Measurements from ENCODE around the gene MTIF2.
A peak's percentile ranks its signal among the peaks of the same experiment; 100 is the strongest.
"Not testable (repeated sequence)": the region's sequence is repeated elsewhere in the genome, so short reads cannot be mapped to it uniquely, and the experiment has no call there.

Gene MTIF2

DNA sequence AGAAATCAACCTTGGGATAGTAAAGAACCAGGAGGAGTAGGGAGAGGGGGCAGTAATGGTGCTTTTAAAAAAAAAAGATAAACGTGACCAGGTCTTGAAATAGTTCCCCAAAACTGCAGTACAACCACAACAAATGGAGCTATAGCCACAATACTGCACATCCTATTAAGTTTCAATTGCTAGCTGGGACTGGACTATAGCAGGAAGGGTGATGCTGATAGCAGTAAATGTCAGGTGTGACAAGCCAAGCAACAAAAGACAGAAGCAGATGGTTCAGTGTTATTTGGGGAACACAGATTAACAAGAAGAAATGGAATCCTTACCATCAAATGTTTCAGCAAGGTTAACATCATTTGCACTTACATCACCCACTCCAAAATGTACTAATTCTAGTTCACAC is 26.4 kb downstream of the MTIF2 start:
- TF ChIP-seq CTCF (IDR thresholded peaks at IDR 0.05; ENCODE audit: low read depth, low read length, missing control alignments) = no peak
- in situ Hi-C loops (cut with HindIII; ENCODE audit: low pct_ligation_motif_present, low sequenced_read_pairs) = no loop called here

DNA sequence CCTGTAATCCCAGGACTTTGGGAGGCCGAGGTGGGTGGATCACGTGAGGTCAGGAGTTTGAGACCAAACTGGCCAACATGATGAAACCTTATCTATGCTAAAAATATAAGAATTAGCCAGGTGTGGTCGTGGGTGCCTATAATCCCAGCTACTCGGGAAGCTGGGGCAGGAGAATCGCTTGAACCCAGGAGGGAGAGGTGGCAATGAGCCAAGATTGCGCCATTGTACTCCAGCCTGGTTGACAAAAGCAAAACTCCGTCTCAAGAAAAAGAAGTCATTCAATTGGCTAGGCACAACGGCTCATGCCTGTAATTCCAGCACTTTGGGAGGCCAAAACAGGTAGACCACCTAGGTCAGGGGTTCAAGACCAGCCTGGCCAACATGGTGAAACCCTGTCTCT is 27.4 kb downstream of the MTIF2 start:
- H3K27me3 ChIP-seq (replicated peaks); H3K27ac ChIP-seq; H3K36me3 ChIP-seq (replicated peaks); DNase-seq; in situ Hi-C loops (cut with HindIII; ENCODE audit: low pct_ligation_motif_present, low sequenced_read_pairs); H3K4me3 ChIP-seq (ENCODE audit: low read depth, low read length): not testable (repeated sequence)

More for the DNA sequence above, 26.4 kb downstream of the MTIF2 start:
- Histone ChIP-seq H3K4me3 (ENCODE audit: low read depth, low read length) (no peak overlapping the region), H3K36me3 (replicated peaks) (peaks cover 13% of the 10 kb centered on the region), H3K27ac (no peak overlapping the region), H3K27me3 (replicated peaks) (no peaks in the 10 kb centered on the region)
- no peak for DNase-seq

GRCh38 chr2:55239656-55240222 is 29.3 kb downstream of the MTIF2 start:
- no peak overlapping the region for H3K27ac ChIP-seq
- peaks cover 23% of the 10 kb centered on the region for H3K36me3 ChIP-seq (replicated peaks)
- no peak overlapping the region for H3K4me3 ChIP-seq (ENCODE audit: low read depth, low read length)
- in situ Hi-C loops (cut with HindIII; ENCODE audit: low pct_ligation_motif_present, low sequenced_read_pairs) = no loop called here
- H3K27me3 ChIP-seq (replicated peaks) = no peaks in the 10 kb centered on the region
- TF ChIP-seq CTCF (IDR thresholded peaks at IDR 0.05; ENCODE audit: low read depth, low read length, missing control alignments) = no peak
- DNase-seq = no peak

GRCh38 chr2:55236992-55237543 is 32.0 kb downstream of the MTIF2 start:
- no peaks in the 10 kb centered on the region for H3K27me3 ChIP-seq (replicated peaks)
- H3K36me3 ChIP-seq (replicated peaks) = peaks cover 31% of the 10 kb centered on the region
- no peak for DNase-seq
- in situ Hi-C loops (cut with HindIII; ENCODE audit: low pct_ligation_motif_present, low sequenced_read_pairs) = no loop called here
- no peak overlapping the region for H3K27ac ChIP-seq
- no peak overlapping the region for H3K4me3 ChIP-seq (ENCODE audit: low read depth, low read length)
- no peak for TF ChIP-seq CTCF (IDR thresholded peaks at IDR 0.05; ENCODE audit: low read depth, low read length, missing control alignments)

- Histone ChIP-seq H3K4me3 (ENCODE audit: low read depth, low read length) (no peak overlapping the region), H3K27me3 (replicated peaks) (no peaks in the 10 kb centered on the region), H3K36me3 (replicated peaks) (peaks cover 28% of the 10 kb centered on the region), H3K27ac (no peak overlapping the region)
- in situ Hi-C loops (cut with HindIII; ENCODE audit: low pct_ligation_motif_present, low sequenced_read_pairs) = no loop called here
- no peak for TF ChIP-seq CTCF (IDR thresholded peaks at IDR 0.05; ENCODE audit: low read depth, low read length, missing control alignments)
- no peak for DNase-seq
Measured at GRCh38 chr2:55235724-55236538, 33.1 kb downstream of the MTIF2 start.

DNA sequence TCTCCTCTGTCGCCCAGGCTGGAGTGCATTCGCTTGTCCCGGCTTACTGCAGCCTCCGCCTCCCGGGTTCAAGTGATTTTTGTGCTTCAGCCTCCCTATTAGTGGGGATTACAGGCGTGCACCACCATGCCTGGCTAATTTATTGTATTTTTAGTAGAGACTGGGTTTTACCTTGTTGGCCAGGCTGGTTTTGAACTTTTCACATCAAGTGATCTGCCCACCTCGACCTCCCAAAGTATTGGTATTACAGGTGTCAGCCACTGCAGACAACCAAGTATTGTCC is 35.4 kb downstream of the MTIF2 start:
- no peak for TF ChIP-seq CTCF (IDR thresholded peaks at IDR 0.05; ENCODE audit: low read depth, low read length, missing control alignments)
- Histone ChIP-seq H3K4me3 (ENCODE audit: low read depth, low read length) (peak overlapping the region; percentile 98), H3K36me3 (replicated peaks) (peaks cover 28% of the 10 kb centered on the region), H3K27me3 (replicated peaks) (no peaks in the 10 kb centered on the region), H3K27ac (no peak overlapping the region)
- no peak for DNase-seq
- in situ Hi-C loops (cut with HindIII; ENCODE audit: low pct_ligation_motif_present, low sequenced_read_pairs) = no loop called here
